Epidermal melanocyte (primary cell): ENCODE measurements around the gene SLC6A7.
"Not testable (repeated sequence)": the region's sequence is repeated elsewhere in the genome, so short reads cannot be mapped to it uniquely, and the experiment has no call there.

Source experiments
- DNase-seq: peaks from one replicate; pipeline ENCODE4 v3.0.0; 2011; ENCODE audit warnings: low spot score; ENCODE audit not compliant: insufficient read length

The SLC6A7 gene

DNA sequence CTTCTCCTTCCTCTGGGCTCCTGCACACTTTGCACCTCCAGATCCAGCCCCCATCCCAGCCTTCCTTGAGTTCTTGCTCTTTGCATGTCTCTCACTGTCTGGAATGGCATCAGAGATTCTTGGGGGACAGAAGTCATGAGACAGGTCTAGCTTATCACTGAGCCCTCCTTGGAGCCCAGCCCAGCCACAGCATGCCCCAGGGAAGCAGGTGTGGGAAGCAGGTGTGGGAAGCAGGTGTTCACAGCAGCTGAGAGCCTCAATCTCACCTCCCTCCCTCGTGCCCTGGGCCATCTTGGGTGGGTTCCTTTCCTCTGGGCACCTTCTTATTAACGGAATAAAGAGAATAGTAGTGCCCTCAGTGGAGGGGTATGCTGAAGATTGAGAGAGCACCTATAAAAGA, 27.2 kb downstream of the SLC6A7 start:
- no peak for DNase-seq

DNA sequence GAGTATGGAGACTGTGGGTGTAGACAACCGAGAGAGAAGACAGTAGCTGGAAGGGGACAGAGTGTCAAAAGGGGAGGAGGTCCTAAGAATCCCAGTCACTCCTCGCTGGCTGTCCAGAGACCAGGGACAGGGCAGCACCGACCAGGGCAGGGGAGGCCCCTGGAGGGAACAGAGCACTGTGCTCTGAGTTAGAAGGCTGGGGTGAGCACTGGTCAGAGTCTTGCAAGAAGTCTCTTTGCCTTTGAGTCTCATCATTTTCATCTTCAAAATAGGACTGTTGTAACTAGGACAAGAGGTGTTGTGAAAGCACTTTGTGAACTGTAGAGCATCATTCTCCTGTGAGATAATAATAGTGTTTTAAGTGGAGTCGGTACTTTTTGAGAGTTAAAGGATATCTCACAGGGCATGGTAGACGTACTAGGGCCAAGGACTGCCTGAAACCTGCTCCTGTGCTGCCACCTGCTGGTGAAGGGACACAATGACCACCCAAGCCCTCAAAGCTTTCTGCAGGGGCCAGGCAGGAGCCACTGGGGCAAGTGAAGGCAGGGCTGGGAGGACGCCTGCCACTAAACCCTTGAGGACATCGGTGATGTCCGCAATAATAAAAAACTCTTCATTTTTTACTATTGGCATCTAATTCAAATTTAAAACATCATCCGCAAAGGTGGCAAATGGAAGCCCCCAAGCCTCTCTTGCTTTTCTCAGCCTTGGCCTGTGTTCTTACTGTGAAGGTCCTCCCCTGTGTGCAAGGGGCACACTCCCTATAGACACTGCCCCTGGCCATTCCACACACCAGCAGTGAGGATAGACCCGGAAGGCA, 28.2 kb downstream of the SLC6A7 start:
- peak; percentile 90 for DNase-seq

DNA sequence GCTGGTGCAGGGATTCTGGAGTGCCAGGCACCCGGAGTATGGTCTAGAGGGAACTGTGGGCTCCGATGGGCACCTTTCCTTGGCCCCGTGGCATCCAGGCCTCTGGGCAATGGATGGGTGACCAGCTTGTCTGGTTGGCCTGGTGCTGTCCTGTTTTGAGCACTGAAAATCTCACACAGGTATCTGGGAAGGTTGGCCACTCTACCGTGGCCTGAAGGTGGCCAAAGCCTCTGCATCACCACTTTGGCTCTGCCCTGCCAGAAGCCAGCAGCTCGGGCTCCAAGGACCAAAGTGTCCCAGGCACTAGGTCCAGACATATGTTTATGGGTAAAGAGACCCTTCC, 28.8 kb downstream of the SLC6A7 start:
- DNase-seq = no peak

DNA sequence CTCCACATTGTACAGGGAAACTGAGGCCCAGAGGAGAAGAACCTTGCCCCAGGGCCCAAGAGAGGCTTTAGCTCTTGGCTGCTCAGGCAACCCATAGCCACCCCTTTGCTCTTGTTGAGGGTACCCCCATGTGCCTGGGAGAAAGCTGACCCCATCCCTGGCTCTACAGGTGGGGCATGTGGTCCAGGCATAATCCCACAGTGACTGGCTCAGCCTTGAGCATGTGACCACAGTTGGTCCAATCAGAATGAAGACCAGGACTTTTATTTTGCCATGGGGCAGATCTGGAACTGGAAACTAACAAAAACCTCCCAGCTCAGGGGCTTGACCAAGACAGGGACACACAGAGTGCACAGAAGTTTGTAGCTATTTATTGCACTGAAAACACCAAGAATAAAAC, 29.3 kb downstream of the SLC6A7 start:
- DNase-seq = no peak

DNA sequence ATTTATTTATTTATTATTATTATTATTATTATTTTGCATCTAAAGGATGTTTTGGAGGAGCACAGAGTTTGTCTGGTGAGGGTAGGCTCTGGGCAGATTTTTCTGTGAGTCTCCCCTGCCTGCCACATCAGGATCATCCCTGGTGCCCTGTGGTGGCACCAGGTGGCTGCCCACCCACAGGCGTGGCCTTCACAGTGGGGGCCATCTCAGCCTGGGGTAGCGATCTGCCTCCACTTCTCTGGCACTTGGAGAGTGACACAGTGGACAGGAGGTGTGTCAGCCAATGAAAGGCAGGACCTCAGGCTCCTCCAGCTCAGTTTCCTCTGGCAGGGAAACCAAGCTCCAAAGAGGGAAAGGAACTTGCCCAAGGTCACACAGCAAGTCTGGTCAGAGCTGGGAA, 30.0 kb downstream of the SLC6A7 start:
- DNase-seq = no peak

DNA sequence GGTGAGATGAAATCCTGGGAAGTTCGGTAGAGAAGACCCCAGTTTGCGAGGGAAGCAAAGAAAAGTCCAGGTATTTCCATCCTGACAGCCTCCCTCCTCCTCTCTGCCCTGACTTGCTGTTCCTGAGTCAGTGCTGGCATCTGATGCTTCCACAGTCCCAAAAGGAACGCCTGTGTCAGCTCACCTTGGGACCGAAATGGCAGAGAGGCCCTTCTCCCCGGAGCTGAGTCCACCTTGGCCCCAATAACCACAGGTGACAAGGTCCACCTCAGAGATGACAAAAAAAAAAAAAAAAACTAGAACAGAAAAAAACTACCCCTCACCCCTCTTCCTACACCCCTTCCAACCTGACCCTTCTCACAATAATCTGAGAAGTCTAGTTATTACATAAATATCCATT, 31.6 kb downstream of the SLC6A7 start:
- no peak for DNase-seq

DNA sequence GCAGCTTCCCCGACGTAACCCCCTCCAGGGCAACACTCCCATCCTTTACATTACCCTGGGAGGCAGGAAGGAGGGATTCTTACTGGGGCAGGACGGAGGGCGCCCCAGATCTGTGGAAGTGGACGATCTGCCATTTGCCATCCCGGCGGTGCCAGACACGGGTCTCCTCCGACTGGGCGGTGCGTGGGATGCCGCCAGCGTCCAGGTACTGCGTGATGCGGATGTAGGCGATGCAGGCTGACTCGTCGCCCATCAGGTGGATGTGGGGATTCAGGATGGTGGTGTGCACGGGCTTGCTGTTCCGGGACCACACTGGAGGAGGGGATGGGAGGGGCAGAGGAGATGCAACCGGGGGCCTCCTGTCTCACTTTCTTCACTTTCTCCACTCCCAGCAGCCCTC, 33.0 kb downstream of the SLC6A7 start:
- no peak for DNase-seq

DNA sequence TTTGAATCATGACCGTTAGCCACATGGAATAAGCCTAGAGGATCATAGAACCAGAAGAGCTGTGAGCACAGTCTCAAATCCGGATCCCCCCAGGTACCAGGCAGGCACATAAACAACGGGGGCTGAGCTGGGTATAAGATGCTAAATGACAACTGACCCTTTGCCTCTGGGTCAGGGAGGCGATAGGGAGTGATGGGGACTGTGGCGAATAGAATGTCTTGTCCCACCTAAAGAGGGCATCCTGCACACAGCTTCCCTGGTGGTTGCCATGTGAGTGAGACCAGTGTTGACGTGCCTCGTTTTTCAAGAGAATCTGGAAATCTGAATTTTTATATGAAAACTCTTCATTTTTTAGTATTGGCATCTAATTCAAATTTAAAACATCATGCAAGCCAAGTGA, 33.6 kb downstream of the SLC6A7 start:
- DNase-seq = no peak

DNA sequence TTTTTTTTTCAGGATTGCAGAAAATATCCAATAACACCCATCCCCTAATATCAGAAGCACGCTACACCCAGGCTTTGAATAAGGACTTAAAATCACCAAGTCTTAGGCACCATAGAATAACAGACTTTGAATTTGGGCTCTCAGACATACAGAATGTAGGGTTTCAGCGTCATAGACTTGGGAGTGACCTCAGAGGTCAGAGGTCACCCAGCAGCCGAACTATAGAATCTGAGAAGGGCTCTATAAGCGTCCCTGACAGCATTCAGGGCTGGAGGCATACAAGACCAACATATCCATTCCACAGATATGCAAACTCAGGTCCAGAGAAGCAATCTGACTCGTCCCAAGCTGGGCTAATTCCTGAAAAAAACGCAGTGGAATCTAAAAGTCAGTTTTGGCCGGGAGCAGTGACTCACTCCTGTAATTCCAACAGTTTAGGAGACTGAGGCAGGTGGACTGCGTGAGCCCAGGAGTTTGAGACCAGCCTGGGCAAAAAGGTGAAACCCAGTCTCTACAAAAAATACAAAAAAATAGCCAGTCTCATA, 34.7 kb downstream of the SLC6A7 start:
- DNase-seq = no peak

DNA sequence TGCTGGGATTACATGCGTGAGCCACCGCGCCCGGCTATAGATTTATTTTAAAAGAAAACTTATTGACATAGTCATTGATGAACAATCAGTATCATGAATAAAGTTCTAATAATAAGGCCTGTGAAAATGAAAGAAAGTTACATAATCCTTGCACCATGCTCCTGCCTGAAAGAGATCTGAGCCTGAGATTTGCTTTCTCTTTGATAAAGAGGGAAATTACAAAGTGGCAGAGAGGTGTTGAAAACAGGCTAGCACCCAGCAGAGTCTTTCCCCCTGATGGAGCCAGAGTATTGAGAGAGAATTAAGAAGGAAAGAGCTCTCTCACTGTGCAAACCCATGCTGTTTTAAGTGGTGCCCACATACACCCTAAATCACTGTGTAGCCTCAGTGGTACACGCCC, 37.2 kb downstream of the SLC6A7 start:
- no peak for DNase-seq

DNA sequence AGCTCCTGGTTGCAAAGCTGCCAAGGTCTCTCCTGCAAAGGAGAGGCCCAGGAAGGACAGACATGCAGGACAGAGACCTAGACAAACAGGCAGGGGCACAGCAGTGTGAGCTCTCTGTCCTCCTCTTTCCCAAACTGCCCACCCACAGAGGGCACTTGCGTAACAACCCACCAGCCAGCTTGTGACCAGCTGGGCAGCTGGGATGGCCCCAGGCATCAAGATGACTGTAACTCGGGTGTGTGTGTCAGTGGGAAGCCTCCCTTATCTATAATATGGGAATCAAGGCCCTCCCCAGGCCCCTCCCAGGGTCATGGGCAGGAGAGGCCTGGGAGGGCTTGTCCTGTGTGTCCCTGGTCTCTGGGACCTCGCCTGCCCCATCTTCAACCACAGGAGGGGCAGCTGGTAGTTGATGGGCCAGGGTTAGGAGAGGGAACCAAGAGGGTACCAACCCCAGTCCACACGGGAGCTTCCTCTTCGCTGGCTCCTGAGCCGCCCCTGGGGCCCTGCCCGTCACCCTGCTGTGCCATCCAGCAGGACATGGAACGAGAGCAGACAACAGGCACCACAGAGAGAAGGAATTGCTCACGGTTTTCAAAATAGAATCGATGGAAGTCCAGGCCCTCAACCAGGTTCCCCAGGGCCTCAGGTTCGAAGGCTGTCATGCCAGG, 37.9 kb downstream of the SLC6A7 start:
- DNase-seq = peak; percentile 45

DNA sequence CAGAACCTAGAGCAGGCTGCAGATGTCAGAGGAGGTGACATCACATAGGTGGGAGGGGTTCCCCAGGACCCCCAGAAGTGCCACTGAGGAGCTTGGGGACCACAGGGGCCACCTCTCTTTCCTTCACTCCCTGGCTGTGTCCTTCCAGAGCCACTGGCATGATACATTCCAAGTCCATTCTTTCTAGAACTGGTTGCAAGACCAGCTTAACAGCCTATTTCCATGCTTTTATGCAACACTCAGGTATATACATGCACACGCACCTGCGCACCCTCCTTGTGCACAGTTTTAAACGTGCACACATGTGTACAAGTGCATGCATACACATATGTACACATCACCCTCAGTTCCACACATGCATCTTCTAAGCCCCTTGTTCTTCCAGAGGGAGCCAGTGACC, 39.7 kb downstream of the SLC6A7 start:
- DNase-seq = no peak

DNA sequence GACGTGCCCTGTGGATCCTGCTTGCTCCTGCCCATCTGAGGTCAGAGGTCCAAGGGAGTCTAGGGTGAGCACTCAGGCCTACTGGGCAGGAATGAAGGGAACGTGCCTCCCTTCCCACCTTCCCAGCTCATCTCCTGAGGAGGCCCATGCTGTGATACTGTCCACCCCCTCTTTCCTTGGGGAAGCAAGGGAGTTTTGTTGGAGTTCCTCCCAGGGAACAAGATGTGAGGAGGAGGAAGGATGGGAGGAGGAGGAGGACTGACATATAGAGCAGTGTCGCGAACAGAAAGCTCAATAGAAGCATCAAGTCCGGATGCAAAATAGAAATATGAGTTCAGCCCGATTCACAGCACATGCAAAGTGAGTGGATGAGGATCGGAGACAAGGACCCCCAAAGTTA, 41.0 kb downstream of the SLC6A7 start:
- no peak for DNase-seq

DNA sequence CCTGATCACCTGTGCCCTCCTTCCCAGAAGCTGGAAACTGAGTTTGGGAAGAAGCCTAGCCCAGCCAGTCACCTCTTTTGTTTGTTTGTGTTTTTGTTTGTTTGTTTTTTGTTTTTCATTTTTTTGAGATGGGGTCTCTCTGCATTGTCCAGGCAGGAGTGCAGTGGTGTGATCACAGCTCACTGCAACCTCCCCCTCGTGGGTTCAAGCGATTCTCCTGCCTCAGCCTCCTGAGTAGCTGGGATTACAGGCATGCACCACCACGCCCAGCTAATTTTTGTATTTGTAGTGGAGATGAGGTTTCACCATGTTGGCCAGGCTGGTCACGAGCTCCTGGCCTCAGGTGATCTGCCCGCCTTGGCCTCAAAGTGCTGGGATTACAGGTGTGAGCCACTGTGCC, 43.8 kb downstream of the SLC6A7 start:
- not testable (repeated sequence) for DNase-seq

DNA sequence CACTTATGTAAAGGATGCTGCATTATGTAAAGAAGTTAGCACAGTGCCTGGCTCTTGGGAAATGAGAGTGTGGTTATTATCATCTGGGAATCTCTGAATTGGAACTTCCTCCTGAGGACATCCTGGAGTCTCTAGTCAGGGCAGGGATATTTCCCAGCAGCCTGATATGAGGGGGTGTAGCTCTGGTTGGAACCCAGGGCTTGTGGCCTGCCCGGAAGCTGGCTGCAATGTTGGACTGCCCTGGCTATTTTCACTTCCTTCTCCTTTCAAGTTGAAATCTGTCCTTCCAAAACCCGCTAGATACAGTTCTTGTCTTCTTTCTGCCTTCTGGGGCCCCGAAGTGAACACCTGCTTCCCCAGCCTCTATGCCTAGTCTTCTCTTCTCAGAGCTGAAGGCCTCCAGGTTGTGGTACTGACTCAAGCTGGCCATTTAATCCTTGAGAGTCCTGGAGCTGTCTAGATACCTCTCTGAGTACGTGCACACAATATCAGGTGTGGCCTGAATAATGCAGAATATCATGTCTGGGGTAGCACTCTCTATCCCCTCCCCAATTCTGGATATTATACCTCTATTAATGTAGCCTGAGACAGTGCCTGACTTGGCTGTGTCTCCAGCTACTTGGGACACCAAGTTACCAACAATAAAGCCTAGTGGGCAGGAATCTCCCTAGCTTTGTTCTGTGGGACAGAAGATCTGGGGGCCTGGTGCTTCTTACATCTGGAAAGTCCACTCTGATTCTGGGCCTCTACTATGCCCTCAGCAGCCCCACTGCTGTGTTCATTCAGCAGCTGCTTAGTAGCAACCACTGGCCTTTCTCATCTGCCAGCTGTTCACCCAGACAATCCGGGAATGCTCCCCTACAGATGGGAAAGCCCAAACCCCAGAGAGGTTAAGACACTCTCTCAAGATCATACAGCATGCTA, 45.0 kb downstream of the SLC6A7 start:
- no peak for DNase-seq

DNA sequence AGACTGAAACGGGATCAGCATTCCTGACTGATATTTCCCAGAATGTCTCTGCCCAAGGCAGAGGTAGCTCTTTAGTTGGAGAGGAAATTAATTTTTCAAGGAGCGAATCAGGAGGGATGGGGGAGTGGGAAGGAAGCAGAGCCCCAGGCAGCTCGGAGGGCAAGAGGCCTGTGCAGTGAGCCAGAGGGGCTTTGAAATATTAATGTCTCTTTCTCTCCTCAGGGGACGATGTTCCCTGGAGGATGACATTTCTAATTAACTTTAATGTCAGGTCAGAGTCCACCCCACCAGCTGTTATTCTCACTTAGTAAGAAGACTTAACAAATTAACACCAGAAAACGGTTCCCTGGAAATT, 45.6 kb downstream of the SLC6A7 start:
- DNase-seq = no peak

DNA sequence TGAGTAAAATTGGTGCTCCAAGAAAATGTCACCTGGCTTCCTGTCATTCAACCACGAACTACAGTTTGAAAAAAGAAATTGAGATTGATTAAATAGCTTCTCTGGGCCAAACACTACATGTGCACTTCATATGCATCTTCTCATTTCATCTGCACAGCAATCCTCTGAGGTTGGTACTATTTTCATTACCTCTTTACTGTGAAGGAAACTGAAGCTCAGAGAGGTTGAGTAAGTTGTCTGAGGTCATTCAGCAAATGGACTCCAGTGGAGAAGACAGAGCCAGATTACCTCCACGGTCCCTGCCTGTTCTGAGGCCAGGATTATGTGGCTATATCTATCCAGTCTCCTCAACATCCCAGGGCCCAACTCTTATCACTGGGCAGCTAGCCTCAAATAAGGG, 46.5 kb downstream of the SLC6A7 start:
- no peak for DNase-seq

DNA sequence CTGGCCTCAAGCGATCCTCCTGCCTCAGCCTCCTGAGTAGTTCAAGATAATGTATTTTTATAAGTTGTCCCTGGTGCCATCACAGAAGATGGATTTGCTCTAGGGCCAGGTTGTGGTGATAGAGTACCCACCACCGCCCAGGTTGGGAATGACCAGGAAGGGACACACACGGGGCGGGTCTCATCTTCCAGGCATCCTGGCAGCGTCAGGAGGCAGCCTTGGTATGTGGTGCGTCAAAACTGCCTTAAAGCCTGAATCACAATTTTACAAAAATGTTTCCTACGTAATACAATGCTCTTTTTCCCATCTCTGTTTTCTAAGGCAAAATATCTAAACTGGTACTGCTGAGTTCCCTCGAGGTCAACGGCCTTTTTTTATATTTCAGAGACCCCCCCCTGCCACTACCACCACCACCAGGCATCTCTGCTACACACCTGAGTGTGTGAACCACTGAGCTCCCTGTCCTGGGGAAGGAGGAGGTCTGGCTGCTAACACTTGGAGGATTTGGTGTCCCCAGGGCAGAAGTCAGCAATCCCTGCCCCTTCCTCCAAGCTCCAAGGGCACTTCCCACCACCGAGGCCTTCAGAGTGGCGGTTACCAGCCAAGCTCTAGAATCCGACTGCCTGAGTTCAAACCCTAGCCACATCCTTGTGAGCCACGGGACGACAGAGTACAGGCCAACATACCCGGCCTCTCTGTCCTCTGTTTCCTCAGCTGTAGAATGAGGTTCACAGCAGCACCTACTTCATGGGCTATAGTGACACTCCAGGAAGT, 47.3 kb downstream of the SLC6A7 start:
- no peak for DNase-seq

DNA sequence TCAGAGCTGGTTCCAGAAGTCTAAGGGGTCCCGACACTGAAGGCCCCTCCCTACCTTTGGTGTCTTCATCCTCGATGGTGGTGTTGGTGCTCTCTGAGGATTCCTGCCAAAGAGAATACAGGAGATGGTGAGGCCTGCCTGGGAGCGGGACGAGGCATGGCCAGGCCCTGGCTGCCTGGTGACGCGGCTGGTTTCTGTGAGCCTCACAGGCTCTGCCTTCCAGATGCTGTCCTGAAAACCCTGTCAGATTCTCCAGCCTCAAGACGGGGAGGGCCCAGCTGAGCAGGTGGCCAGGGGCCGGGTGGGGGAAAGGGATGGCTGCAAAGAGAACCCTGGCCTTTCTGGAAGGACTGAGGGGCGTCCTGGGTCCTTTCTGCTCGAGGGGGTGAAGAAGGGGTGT, 48.8 kb downstream of the SLC6A7 start:
- no peak for DNase-seq

DNA sequence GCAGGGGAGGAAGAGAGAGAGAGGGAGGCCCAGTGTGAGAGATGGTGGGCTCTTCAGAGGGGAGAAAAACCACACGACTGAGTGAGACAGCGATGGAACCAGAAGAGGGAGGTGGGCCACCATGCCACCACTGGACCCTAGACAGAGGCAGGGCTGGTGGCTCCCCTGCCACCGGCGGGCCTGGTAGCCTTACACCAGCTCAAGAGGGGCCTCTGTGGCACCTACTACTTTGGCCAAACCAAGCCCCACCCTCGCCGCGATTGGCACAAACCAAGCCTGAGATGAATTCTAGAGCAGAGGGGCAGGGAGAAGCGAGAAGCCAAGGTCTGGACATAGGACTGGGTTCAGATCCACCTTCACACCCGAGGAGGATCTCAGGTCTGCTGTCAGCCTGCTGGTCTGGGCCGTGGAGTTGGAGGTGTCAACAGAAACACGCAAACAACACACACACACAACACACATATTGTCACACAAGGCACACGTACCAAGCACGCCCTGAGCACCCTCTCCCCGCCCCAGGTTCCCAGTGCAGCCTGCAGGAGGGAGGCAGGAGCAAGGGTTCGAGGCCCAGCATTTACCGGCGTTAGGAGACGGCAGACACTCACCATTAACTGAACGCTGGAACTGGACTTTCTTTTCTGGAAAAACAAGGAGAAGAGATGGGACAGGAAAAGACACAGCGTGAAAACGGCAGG, 49.4 kb downstream of the SLC6A7 start:
- no peak for DNase-seq

DNA sequence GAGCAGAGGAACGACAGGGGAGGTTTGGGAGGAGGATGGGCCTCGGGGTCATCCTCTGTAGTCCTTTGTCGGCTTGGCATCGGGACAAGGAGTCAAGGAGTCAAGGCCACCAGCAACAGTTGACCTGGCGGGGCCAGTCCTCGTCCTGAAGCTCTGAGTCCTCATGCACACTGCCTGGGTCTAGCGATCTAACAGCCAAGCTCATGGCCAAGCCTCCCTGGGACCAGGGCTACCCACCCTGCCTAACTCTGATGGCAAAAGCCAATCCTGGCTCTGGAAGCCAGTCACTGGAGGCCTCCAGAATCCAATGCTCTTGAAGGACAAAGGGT, 49.9 kb downstream of the SLC6A7 start:
- no peak for DNase-seq
